HEK293T (cell line): ENCODE results near the gene RIOK1.
"Not testable (repeated sequence)": the region's sequence is repeated elsewhere in the genome, so short reads cannot be mapped to it uniquely, and the experiment has no call there.

Source experiments
- CTCF ChIA-PET: fragments of 350-600 bp; formaldehyde crosslinking; extraction: SDS; loops from one replicate; lab custom pipeline; 2021; ENCODE audit warnings: antibody characterized with exemption, inconsistent platforms; lab: Yijun Ruan, JAX
- POLR2A ChIA-PET: fragments of 350-600 bp; formaldehyde crosslinking; extraction: SDS; loops from one replicate; lab custom pipeline; 2020; ENCODE audit warnings: antibody characterized with exemption, inconsistent platforms; lab: Yijun Ruan, JAX
- DNase-seq: peaks from one replicate; pipeline ENCODE4 v3.0.0; 2012; ENCODE audit warnings: mixed read lengths; ENCODE audit errors: extremely low spot score
- ARNT ChIP-seq: fragments of 450-650 bp; IDR thresholded peaks from 2 replicates; pipeline ENCODE4 v1.6.1; 2017; ENCODE audit warnings: mild to moderate bottlenecking
- BHLHE40 ChIP-seq: fragments of 450-650 bp; IDR thresholded peaks from 2 replicates; pipeline ENCODE4 v1.6.1; 2016; ENCODE audit warnings: mild to moderate bottlenecking, moderate library complexity, borderline replicate concordance
- CTBP1 ChIP-seq: fragments of 450-650 bp; IDR thresholded peaks from 2 replicates; pipeline ENCODE4 v1.6.1; 2016; ENCODE audit warnings: borderline replicate concordance
- ELF4 ChIP-seq: fragments of 450-650 bp; IDR thresholded peaks from 2 replicates; pipeline ENCODE4 v1.6.1; 2017; ENCODE audit warnings: antibody characterized with exemption
- FOXA1 ChIP-seq: fragments of 450-650 bp; IDR thresholded peaks from 2 replicates; pipeline ENCODE4 v1.6.1; 2016; ENCODE audit warnings: mild to moderate bottlenecking
- FOXK2 ChIP-seq: fragments of 450-650 bp; IDR thresholded peaks from 2 replicates; pipeline ENCODE4 v1.6.1; 2016; ENCODE audit warnings: mild to moderate bottlenecking
- FOXM1 ChIP-seq: fragments of 450-650 bp; IDR thresholded peaks from 2 replicates; pipeline ENCODE4 v1.6.1; 2017; ENCODE audit warnings: mild to moderate bottlenecking, borderline replicate concordance
- HDGF ChIP-seq: fragments of 450-650 bp; IDR thresholded peaks from 2 replicates; pipeline ENCODE4 v1.6.1; 2017; ENCODE audit warnings: antibody characterized with exemption, borderline replicate concordance
- L3MBTL2 ChIP-seq: fragments of 450-650 bp; conservative IDR thresholded peaks from 2 replicates; pipeline ENCODE4 v1.6.1; 2016; ENCODE audit warnings: mild to moderate bottlenecking
- LEF1 ChIP-seq: fragments of 450-650 bp; IDR thresholded peaks from 2 replicates; pipeline ENCODE4 v1.6.1; 2017; ENCODE audit warnings: mild to moderate bottlenecking, borderline replicate concordance
- NFRKB ChIP-seq: fragments of 450-650 bp; IDR thresholded peaks from 2 replicates; pipeline ENCODE4 v1.6.1; 2016; ENCODE audit warnings: mild to moderate bottlenecking, moderate library complexity
- PKNOX1 ChIP-seq: fragments of 450-650 bp; IDR thresholded peaks from 2 replicates; pipeline ENCODE4 v1.6.1; 2016
- SP1 ChIP-seq: fragments of 450-650 bp; IDR thresholded peaks from 2 replicates; pipeline ENCODE4 v1.6.1; 2017
- SUZ12 ChIP-seq: fragments of 450-650 bp; IDR thresholded peaks from 2 replicates; pipeline ENCODE4 v1.6.1; 2016; ENCODE audit warnings: mild to moderate bottlenecking
- TARDBP ChIP-seq: fragments of 450-650 bp; IDR thresholded peaks from 2 replicates; pipeline ENCODE4 v1.6.1; 2016
- ZNF384 ChIP-seq: fragments of 450-650 bp; IDR thresholded peaks from 2 replicates; pipeline ENCODE4 v1.6.1; 2016

Gene RIOK1

GRCh38 chr6:7389451-7390225 is at the start of gene RIOK1, which contains the start of gene CAGE1:
Gene RIOK1, plus strand, starts transcription at chr6:7389808. Its CDS starts 195 bp downstream, at chr6:7390003.
Gene CAGE1, minus strand, starts transcription at chr6:7389742. Its CDS starts 2,569 bp downstream, at chr6:7387173.
- peak; percentile 95 for DNase-seq
- CTCF ChIA-PET = no interaction called here
- POLR2A ChIA-PET = interaction anchor here (0.5 to 2.8 kb wide), 50 partner anchors 8 to 839 kb away, joined by 3 to 20 read pairs (median 3); partner anchors contain the start of genes DSP, SNRNP48 and SSR1
- TF ChIP-seq SP1 = no peak
- TF ChIP-seq L3MBTL2 = peak; percentile 97
- TF ChIP-seq TARDBP = peak; percentile 57; the same call in 1 of the 2 replicates
- TF ChIP-seq ELF4 = peak; percentile 88
- peak; percentile 32; the same call in 1 of the 2 replicates for TF ChIP-seq PKNOX1

GRCh38 chr6:7341271-7341670 is 48.3 kb upstream of the RIOK1 start:
- POLR2A ChIA-PET = interaction anchor here (1.2 kb wide), 1 partner anchor 49 kb away, joined by 4 read pairs; the partner anchor contains the start of genes CAGE1 and RIOK1
- TF ChIP-seq ZNF384 (no peak), HDGF (no peak), CTBP1 (no peak), BHLHE40 (no peak), PKNOX1 (no peak), FOXK2 (no peak), NFRKB (no peak), ELF4 (no peak), FOXA1 (no peak), L3MBTL2 (no peak), FOXM1 (no peak), LEF1 (no peak), ARNT (no peak), SP1 (no peak), SUZ12 (no peak), TARDBP (no peak)
- CTCF ChIA-PET = no interaction called here

GRCh38 chr6:7341989-7342742 is 47.4 kb upstream of the RIOK1 start:
- no peak for DNase-seq
- ChIA-PET POLR2A (no interaction called here), CTCF (no interaction called here)
- TF ChIP-seq TARDBP (no peak), ELF4 (no peak), SUZ12 (no peak), FOXM1 (no peak), SP1 (no peak), FOXA1 (no peak), HDGF (no peak)

More at GRCh38 chr6:7341271-7341670, 48.3 kb upstream of the RIOK1 start:
- DNase-seq = no peak

- POLR2A ChIA-PET = no interaction called here
- DNase-seq = no peak
Measured at GRCh38 chr6:7343546-7344475, 45.8 kb upstream of the RIOK1 start.

GRCh38 chr6:7344773-7345450 is 44.7 kb upstream of the RIOK1 start:
- DNase-seq = not testable (repeated sequence)
- POLR2A ChIA-PET = interaction anchor here (1.3 kb wide), 1 partner anchor 19 kb away, joined by 5 read pairs; no protein-coding TSS in a partner anchor
- CTCF ChIA-PET = interaction anchor here (1.1 kb wide), 1 partner anchor 10 kb away, joined by 3 read pairs; no protein-coding TSS in a partner anchor

More at GRCh38 chr6:7343546-7344475, 45.8 kb upstream of the RIOK1 start:
- CTCF ChIA-PET = no interaction called here
- TF ChIP-seq FOXK2 = no peak

- CTCF ChIA-PET = interaction anchor here (0.6 kb wide), 1 partner anchor 267 kb away, joined by 3 read pairs; no protein-coding TSS in a partner anchor
- not testable (repeated sequence) for DNase-seq
- POLR2A ChIA-PET = interaction anchor here (1.3 kb wide), 1 partner anchor 42 kb away, joined by 3 read pairs; the partner anchor contains the start of genes CAGE1 and RIOK1
Measured at GRCh38 chr6:7347551-7347997, 42.0 kb upstream of the RIOK1 start.

GRCh38 chr6:7350591-7350990 is 39.0 kb upstream of the RIOK1 start:
- DNase-seq, CTCF ChIA-PET: not testable (repeated sequence)

GRCh38 chr6:7351916-7352315 is 37.7 kb upstream of the RIOK1 start:
- CTCF ChIA-PET, POLR2A ChIA-PET, DNase-seq: not testable (repeated sequence)

More at GRCh38 chr6:7350591-7350990, 39.0 kb upstream of the RIOK1 start:
- POLR2A ChIA-PET = not testable (repeated sequence)
